ENCODE data around the gene TMEM175. TPM values are rescaled to one million over a fixed set of nuclear protein-coding genes. Genes with fewer than 3 reads are reported as not detected.

TMEM175 gene
- total and polyA plus RNA-seq, 12 donors = 15.6 to 49.6 (median 19.0) TPM

DNA sequence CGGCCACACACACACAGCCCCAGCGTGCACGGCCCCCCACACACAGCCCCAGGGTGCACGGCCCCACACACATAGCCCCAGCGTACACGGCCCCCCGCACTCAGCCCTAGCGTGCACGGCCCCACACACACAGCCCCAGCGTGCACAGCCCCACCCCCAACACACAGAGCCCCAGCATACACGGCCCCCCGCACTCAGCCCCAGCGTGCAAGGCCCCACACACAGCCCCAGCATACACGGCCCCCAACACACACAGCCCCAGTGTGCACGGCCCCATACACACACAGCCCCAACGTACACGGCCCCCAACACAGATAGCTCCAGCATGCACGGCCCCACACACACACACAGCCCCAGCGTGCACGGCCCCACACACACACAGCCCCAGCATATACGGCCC is 17.7 kb upstream of the TMEM175 start:
- DNase-seq (no peak), ATAC-seq (no peak)
- Histone ChIP-seq H3K27me3 (no peaks in the 10 kb centered on the region), H3K9me3 (peaks cover 0 to 4% (median 0%) of the 10 kb centered on the region in 11 donors), H3K4me3 (no peak overlapping the region), H3K4me1 (peaks cover 0 to 17% (median 6%) of the 10 kb centered on the region in 9 donors), H3K27ac (no peak overlapping the region), H3K36me3 (peaks cover 0 to 39% (median 18%) of the 10 kb centered on the region in 9 donors)
- intact Hi-C loops (cut with DNase I) = no loop called here
- TF ChIP-seq CTCF (IDR thresholded peaks at IDR 0.05) = no peak
- WGBS, 2 donors = 92 to 93% methylated on average over 20 to 21 of the region's 21 CpGs

GRCh38 chr4:915041-915474 is 17.2 kb upstream of the TMEM175 start:
- peak in 2 of 8 donors; percentile 40 to 42 for ATAC-seq
- H3K36me3 ChIP-seq = peaks cover 0 to 34% (median 18%) of the 10 kb centered on the region in 9 donors
- peaks cover 0 to 22% (median 6%) of the 10 kb centered on the region in 9 donors for H3K4me1 ChIP-seq
- H3K27ac ChIP-seq = peak overlapping the region in 1 of 10 donors; percentile 66
- H3K4me3 ChIP-seq = no peak overlapping the region
- intact Hi-C loops (cut with DNase I) = no loop called here
- DNase-seq = no peak
- H3K27me3 ChIP-seq = no peaks in the 10 kb centered on the region
- peaks cover 0 to 4% (median 0%) of the 10 kb centered on the region in 11 donors for H3K9me3 ChIP-seq
- no peak for TF ChIP-seq CTCF (IDR thresholded peaks at IDR 0.05)
- WGBS, 2 donors = 78 to 84% methylated on average over 20 of the region's 20 CpGs

GRCh38 chr4:915595-915994 is 16.7 kb upstream of the TMEM175 start:
- peak in 1 of 8 donors; percentile 57 for ATAC-seq

GRCh38 chr4:917466-917865 is 14.8 kb upstream of the TMEM175 start:
- Histone ChIP-seq H3K4me1 (peaks cover 0 to 45% (median 6%) of the 10 kb centered on the region in 9 donors), H3K9me3 (peaks cover 0 to 4% (median 0%) of the 10 kb centered on the region in 11 donors), H3K36me3 (peaks cover 0 to 11% (median 0%) of the 10 kb centered on the region in 9 donors), H3K27me3 (no peaks in the 10 kb centered on the region), H3K27ac (no peak overlapping the region), H3K4me3 (no peak overlapping the region)
- 98% methylated on average over 7 of the region's 7 CpGs for WGBS, 2 donors
- intact Hi-C loops (cut with DNase I) = no loop called here
- no peak for ATAC-seq
- DNase-seq = no peak
- no peak for TF ChIP-seq CTCF (IDR thresholded peaks at IDR 0.05)

More at GRCh38 chr4:915595-915994, 16.7 kb upstream of the TMEM175 start:
- H3K4me3 ChIP-seq = no peak overlapping the region
- H3K36me3 ChIP-seq = peaks cover 0 to 29% (median 17%) of the 10 kb centered on the region in 9 donors
- peak overlapping the region in 1 of 10 donors; percentile 66 for H3K27ac ChIP-seq
- no peaks in the 10 kb centered on the region for H3K27me3 ChIP-seq
- intact Hi-C loops (cut with DNase I) = no loop called here
- H3K9me3 ChIP-seq = peaks cover 0 to 4% (median 0%) of the 10 kb centered on the region in 11 donors
- WGBS, 2 donors = 46 to 47% methylated on average over 8 of the region's 8 CpGs
- TF ChIP-seq CTCF (IDR thresholded peaks at IDR 0.05) = no peak
- H3K4me1 ChIP-seq = peaks cover 0 to 27% (median 6%) of the 10 kb centered on the region in 9 donors
- no peak for DNase-seq
